Hematopoietic multipotent progenitor cell (in vitro differentiated cells): ENCODE data around the gene ZNF829. TPM values are rescaled to one million over a fixed set of nuclear protein-coding genes. Genes with fewer than 3 reads are reported as not detected.

Experiments
- DNase-seq, 3 donors: peaks; one replicate each; pipeline ENCODE4 v3.0.0-alpha.2; 2011 to 2015; ENCODE audit warnings: low read depth in 2 of 3, low spot score in 2 of 3
- total RNA-seq: library from RNA; depleted of rRNA; stranded (reverse); fragments of >200 nt; gene quantifications from one replicate; pipeline ENCODE4 v1.2.3, GENCODE V29; 2012

Gene ZNF829
- total RNA-seq, result 2.2 TPM

- DNase-seq, result peak; percentile 77 to 98 (median 98)
Observed at GRCh38 chr19:36915992-36916830, at the start of gene ZNF829, which contains the start of gene ZNF568. Gene ZNF829, minus strand, starts transcription at chr19:36916291. Its CDS starts 1,124 bp downstream, at chr19:36915167. Gene ZNF568, plus strand, starts transcription at chr19:36916332. Its CDS starts 6,439 bp downstream, at chr19:36922771.

- no peak for DNase-seq
Observed at GRCh38 chr19:36963280-36963679, 47.2 kb upstream of the ZNF829 start.

- no peak for DNase-seq
Observed at GRCh38 chr19:36962346-36962745, 46.3 kb upstream of the ZNF829 start.

- no peak for DNase-seq
Observed at GRCh38 chr19:36950335-36951119, 34.4 kb upstream of the ZNF829 start.

- DNase-seq, result no peak
Observed at GRCh38 chr19:36939153-36939552, 23.1 kb upstream of the ZNF829 start.

GRCh38 chr19:36931684-36932083 is 15.6 kb upstream of the ZNF829 start:
- DNase-seq, result no peak

- no peak for DNase-seq
Observed at GRCh38 chr19:36918090-36918489, 2.0 kb upstream of the ZNF829 start.

GRCh38 chr19:36916991-36917390 is 900 bp upstream of the ZNF829 start:
- DNase-seq, result no peak

GRCh38 chr19:36898422-36898821 is 17.7 kb downstream of the ZNF829 start:
- DNase-seq, result no peak

GRCh38 chr19:36894849-36895383 is 21.2 kb downstream of the ZNF829 start:
- no peak for DNase-seq

- no peak for DNase-seq
Observed at GRCh38 chr19:36891768-36892357, 24.2 kb downstream of the ZNF829 start.

- no peak for DNase-seq
Observed at GRCh38 chr19:36876993-36877938, 38.8 kb downstream of the ZNF829 start.

- DNase-seq, result no peak
Observed at GRCh38 chr19:36851898-36852297, 64.2 kb downstream of the ZNF829 start.

GRCh38 chr19:36850559-36851442 is 65.3 kb downstream of the ZNF829 start, which contains the start of gene ZNF345:
Gene ZNF345, plus strand, starts transcription at chr19:36850876. Its CDS starts 25,955 bp downstream, at chr19:36876831.
- peak; percentile 65 to 98 (median 93) for DNase-seq

- DNase-seq, result peak; percentile 52 to 92 (median 85)
Observed at GRCh38 chr19:36849701-36850558, 66.2 kb downstream of the ZNF829 start.

- DNase-seq, result no peak
Observed at GRCh38 chr19:36847968-36848367, 68.1 kb downstream of the ZNF829 start.

GRCh38 chr19:36838784-36839324 is 77.2 kb downstream of the ZNF829 start:
- no peak for DNase-seq
